H9 (cell line): ENCODE measurements around the gene SLC44A3. TPM values are rescaled to one million over a fixed set of nuclear protein-coding genes. Genes with fewer than 3 reads are reported as not detected.

Experiments used
- DNase-seq: peaks from one replicate; pipeline ENCODE4 v3.0.0-alpha.2; 2017
- H2AFZ ChIP-seq: one replicate; pipeline ENCODE4 v1.6.1; 2013; ENCODE audit warnings: mild to moderate bottlenecking, low read length, control low read depth, moderate library complexity
- H2AK5ac ChIP-seq: 2 replicates; pipeline ENCODE4 v1.6.1; 2013; ENCODE audit warnings: low read length, control low read depth, mixed read lengths; ENCODE audit not compliant: insufficient read length
- H2BK120ac ChIP-seq: one replicate; pipeline ENCODE4 v1.6.1; 2013; ENCODE audit warnings: low read depth, mild to moderate bottlenecking, low read length, control low read depth, inconsistent platforms; ENCODE audit not compliant: poor library complexity, severe bottlenecking
- H2BK12ac ChIP-seq: 2 replicates; pipeline ENCODE4 v1.6.1; 2013; ENCODE audit warnings: low read length, control low read depth, mixed read lengths, low read depth; ENCODE audit not compliant: insufficient read length
- H2BK15ac ChIP-seq: 2 replicates; pipeline ENCODE4 v1.6.1; 2013; ENCODE audit warnings: low read depth, low read length, control low read depth
- H2BK20ac ChIP-seq: one replicate; pipeline ENCODE4 v1.6.1; 2013; ENCODE audit warnings: low read depth, mild to moderate bottlenecking, low read length, control low read depth, inconsistent platforms; ENCODE audit not compliant: poor library complexity, severe bottlenecking
- H2BK5ac ChIP-seq: 2 replicates; pipeline ENCODE4 v1.6.1; 2013; ENCODE audit warnings: low read length, control low read depth, mixed read lengths; ENCODE audit not compliant: insufficient read length
- H3K14ac ChIP-seq: 2 replicates; pipeline ENCODE4 v1.6.1; 2013; ENCODE audit warnings: low read length, control low read depth; ENCODE audit not compliant: insufficient read depth
- H3K18ac ChIP-seq: 2 replicates; pipeline ENCODE4 v1.6.1; 2013; ENCODE audit warnings: low read depth, mild to moderate bottlenecking, mixed read lengths, low read length, control low read depth; ENCODE audit not compliant: insufficient read length
- H3K23ac ChIP-seq: 2 replicates; pipeline ENCODE4 v1.6.1; 2013; ENCODE audit warnings: low read length, control low read depth, mixed read lengths, low read depth; ENCODE audit not compliant: insufficient read length
- H3K23me2 ChIP-seq: 2 replicates; pipeline ENCODE4 v1.6.1; 2013; ENCODE audit warnings: low read depth, mild to moderate bottlenecking, mixed read lengths, low read length, control low read depth; ENCODE audit not compliant: insufficient read length, poor library complexity, severe bottlenecking
- H3K27ac ChIP-seq: 2 replicates; pipeline ENCODE4 v1.5.1; 2013; ENCODE audit warnings: low read length, control low read depth, mixed read lengths, low read depth; ENCODE audit not compliant: insufficient read length
- H3K27me3 ChIP-seq: 2 replicates; pipeline ENCODE4 v1.6.1; 2013; ENCODE audit warnings: low read length, control low read depth, inconsistent platforms; ENCODE audit not compliant: insufficient read depth
- H3K4ac ChIP-seq: 2 replicates; pipeline ENCODE4 v1.6.1; 2013; ENCODE audit warnings: low read depth, mild to moderate bottlenecking, control low read depth, inconsistent platforms, low read length, moderate library complexity
- H3K4me1 ChIP-seq: 2 replicates; pipeline ENCODE4 v1.6.1; 2013; ENCODE audit warnings: low read length, control low read depth, inconsistent platforms; ENCODE audit not compliant: insufficient read depth
- H3K4me2 ChIP-seq: 2 replicates; pipeline ENCODE4 v1.6.1; 2013; ENCODE audit warnings: low read length, control low read depth, mixed read lengths; ENCODE audit not compliant: insufficient read length, insufficient read depth
- H3K56ac ChIP-seq: 2 replicates; pipeline ENCODE4 v1.6.1; 2013; ENCODE audit warnings: low read depth, mild to moderate bottlenecking, mixed read lengths, low read length, control low read depth; ENCODE audit not compliant: insufficient read length
- H3K79me1 ChIP-seq: 2 replicates; pipeline ENCODE4 v1.6.1; 2013; ENCODE audit warnings: low read depth, mild to moderate bottlenecking, moderate library complexity, low read length, control low read depth, inconsistent platforms; ENCODE audit not compliant: insufficient read depth, poor library complexity, severe bottlenecking
- H3K79me2 ChIP-seq: 2 replicates; pipeline ENCODE4 v1.6.1; 2013; ENCODE audit warnings: low read length, control low read depth, inconsistent platforms; ENCODE audit not compliant: insufficient read depth
- H3K9ac ChIP-seq: 2 replicates; pipeline ENCODE4 v1.6.1; 2013; ENCODE audit warnings: low read length, control low read depth, mixed read lengths; ENCODE audit not compliant: insufficient read length; ENCODE audit errors: extremely low read depth
- H3K9me3 ChIP-seq: one replicate; pipeline ENCODE4 v1.6.1; 2013; ENCODE audit warnings: low read depth, low read length, inconsistent platforms; ENCODE audit not compliant: control insufficient read depth
- H3T11ph ChIP-seq: one replicate; pipeline ENCODE4 v1.6.1; 2013; ENCODE audit warnings: mild to moderate bottlenecking, low read length, control low read depth, inconsistent platforms
- H4K20me1 ChIP-seq: one replicate; pipeline ENCODE4 v1.6.1; 2013; ENCODE audit not compliant: control insufficient read depth, insufficient read length, insufficient read depth
- H4K5ac ChIP-seq: 2 replicates; pipeline ENCODE4 v1.6.1; 2013; ENCODE audit warnings: low read depth, mild to moderate bottlenecking, mixed read lengths, low read length, control low read depth; ENCODE audit not compliant: insufficient read length
- H4K8ac ChIP-seq: replicated peaks from 2 replicates; pipeline ENCODE4 v1.6.1; 2013; ENCODE audit warnings: low read length, control low read depth, mixed read lengths, low read depth; ENCODE audit not compliant: insufficient read length
- H4K91ac ChIP-seq: 2 replicates; pipeline ENCODE4 v1.6.1; 2013; ENCODE audit warnings: low read depth, mild to moderate bottlenecking, moderate library complexity, mixed read lengths, low read length, control low read depth; ENCODE audit not compliant: insufficient read length
- H3K27ac Mint-ChIP-seq, 3 experiments: 2 replicates in 2 of 3; 3 replicates in 1 of 3; pipeline ENCODE4 v1.8.0; 2020 to 2021; ENCODE audit warnings: mixed read lengths in 3 of 3, mild to moderate bottlenecking in 1 of 3, moderate library complexity in 1 of 3
- H3K27me3 Mint-ChIP-seq: 2 replicates; pipeline ENCODE4 v1.8.0; 2021; ENCODE audit warnings: low read depth, mild to moderate bottlenecking, moderate library complexity, mixed read lengths
- H3K36me3 Mint-ChIP-seq, 3 experiments: 2 replicates in 2 of 3; 3 replicates in 1 of 3; pipeline ENCODE4 v1.8.0; 2020 to 2021; ENCODE audit warnings: low read depth in 3 of 3, mixed read lengths in 3 of 3; ENCODE audit not compliant: insufficient read depth in 1 of 3
- H3K4me1 Mint-ChIP-seq, 2 experiments: 2 replicates each; pipeline ENCODE4 v1.8.0; 2020; ENCODE audit warnings: mixed read lengths in 2 of 2
- H3K4me3 Mint-ChIP-seq, 2 experiments: 2 replicates in 1 of 2; 3 replicates in 1 of 2; pipeline ENCODE4 v1.8.0; 2020 to 2021; ENCODE audit warnings: mild to moderate bottlenecking in 2 of 2, mixed read lengths in 2 of 2, moderate library complexity in 1 of 2
- H3K9me3 Mint-ChIP-seq, 2 experiments: 2 replicates in 1 of 2; 3 replicates in 1 of 2; pipeline ENCODE4 v1.8.0; 2020; ENCODE audit warnings: mild to moderate bottlenecking in 2 of 2, mixed read lengths in 2 of 2, moderate library complexity in 1 of 2
- WGBS: extraction: QIAGEN DNeasy Blood & Tissue Kit; methylation state at CpG from one replicate; pipeline ENCODE4 v1.1.7; 2013; ENCODE audit warnings: missing lambda C conversion rate, low lambda C conversion rate, mixed read lengths; ENCODE audit not compliant: insufficient read length; ENCODE audit errors: extremely low coverage; 5-methylcytosine and 5-hydroxymethylcytosine counted together
- total RNA-seq: library from RNA; stranded (reverse); gene quantifications from 2 replicates; pipeline ENCODE4 v1.2.1, GENCODE V29; 2021
- TF ChIP-seq, protein P1 (sequence below): fragments of 200-600 bp; sonication (generic); conservative IDR thresholded peaks from 3 replicates; pipeline ENCODE4 v1.8.0; 2021; ENCODE audit warnings: antibody characterized with exemption, mild to moderate bottlenecking

The SLC44A3 gene
- total RNA-seq, 1 experiment from 2014 or later = 5.5 TPM

DNA sequence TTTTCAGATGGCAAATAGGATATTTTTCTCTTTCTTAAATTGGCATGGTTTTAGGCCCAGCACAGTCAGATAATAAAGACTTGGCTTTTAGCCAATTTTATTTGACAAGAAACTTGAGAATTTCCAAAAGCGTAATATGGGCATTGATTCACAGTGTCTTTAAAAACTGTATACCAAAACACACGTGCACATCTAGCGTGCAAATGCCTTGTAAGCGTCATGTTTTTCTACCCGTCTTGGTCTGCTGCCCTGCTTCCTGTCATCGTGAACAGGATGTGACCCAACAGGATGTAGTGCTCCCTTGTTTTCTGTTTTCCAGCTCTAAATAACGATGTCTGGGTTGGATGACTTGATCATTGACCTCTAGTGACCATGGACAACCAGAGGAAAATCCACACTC is 24.7 kb upstream of the SLC44A3 start:
- no peak overlapping the region for H2BK20ac ChIP-seq
- H3K27ac ChIP-seq = no peak overlapping the region
- TF ChIP-seq, protein P1, sequence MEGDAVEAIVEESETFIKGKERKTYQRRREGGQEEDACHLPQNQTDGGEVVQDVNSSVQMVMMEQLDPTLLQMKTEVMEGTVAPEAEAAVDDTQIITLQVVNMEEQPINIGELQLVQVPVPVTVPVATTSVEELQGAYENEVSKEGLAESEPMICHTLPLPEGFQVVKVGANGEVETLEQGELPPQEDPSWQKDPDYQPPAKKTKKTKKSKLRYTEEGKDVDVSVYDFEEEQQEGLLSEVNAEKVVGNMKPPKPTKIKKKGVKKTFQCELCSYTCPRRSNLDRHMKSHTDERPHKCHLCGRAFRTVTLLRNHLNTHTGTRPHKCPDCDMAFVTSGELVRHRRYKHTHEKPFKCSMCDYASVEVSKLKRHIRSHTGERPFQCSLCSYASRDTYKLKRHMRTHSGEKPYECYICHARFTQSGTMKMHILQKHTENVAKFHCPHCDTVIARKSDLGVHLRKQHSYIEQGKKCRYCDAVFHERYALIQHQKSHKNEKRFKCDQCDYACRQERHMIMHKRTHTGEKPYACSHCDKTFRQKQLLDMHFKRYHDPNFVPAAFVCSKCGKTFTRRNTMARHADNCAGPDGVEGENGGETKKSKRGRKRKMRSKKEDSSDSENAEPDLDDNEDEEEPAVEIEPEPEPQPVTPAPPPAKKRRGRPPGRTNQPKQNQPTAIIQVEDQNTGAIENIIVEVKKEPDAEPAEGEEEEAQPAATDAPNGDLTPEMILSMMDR = no peak
- H2AFZ ChIP-seq = no peak overlapping the region
- no peak overlapping the region for H3T11ph ChIP-seq
- no peak overlapping the region for H2AK5ac ChIP-seq
- no peak overlapping the region for H3K4me2 ChIP-seq
- Mint-ChIP-seq H3K36me3 (peaks cover 0 to 2% (median 0%) of the 10 kb centered on the region in 3 experiments; a peak in 1 of 7 replicates), H3K4me3 (no peak overlapping the region), H3K9me3 (no peaks in the 10 kb centered on the region), H3K27me3 (no peaks in the 10 kb centered on the region), H3K27ac (0 out of 7 replicates have a peak overlapping the region, but pooled peaks of 1 of the 3 experiments have one; percentile 20), H3K4me1 (peaks cover 0 to 12% of the 10 kb centered on the region in 2 experiments; a peak in 2 of 4 replicates)
- no peaks in the 10 kb centered on the region for H3K79me1 ChIP-seq
- no peaks in the 10 kb centered on the region for H4K20me1 ChIP-seq
- H4K91ac ChIP-seq = no peak overlapping the region
- no peak overlapping the region for H3K23ac ChIP-seq
- no peaks in the 10 kb centered on the region for H3K9me3 ChIP-seq
- H2BK5ac ChIP-seq = no peak overlapping the region
- no peak overlapping the region for H3K56ac ChIP-seq
- no peaks in the 10 kb centered on the region for H3K23me2 ChIP-seq
- H3K27me3 ChIP-seq = no peaks in the 10 kb centered on the region
- no peak for DNase-seq
- H2BK15ac ChIP-seq = no peak overlapping the region
- H3K14ac ChIP-seq = no peak overlapping the region
- WGBS = no CpG with 5 or more reads among the region's 7 CpGs
- H2BK120ac ChIP-seq = no peak overlapping the region
- no peak overlapping the region for H4K5ac ChIP-seq
- no peaks in the 10 kb centered on the region for H3K4me1 ChIP-seq
- no peak overlapping the region for H4K8ac ChIP-seq
- H3K9ac ChIP-seq = no peak overlapping the region
- H3K18ac ChIP-seq = no peak overlapping the region
- no peaks in the 10 kb centered on the region for H3K79me2 ChIP-seq
- H3K4ac ChIP-seq = no peak overlapping the region
- no peak overlapping the region for H2BK12ac ChIP-seq
